ENCODE data around the gene BBIP1. TPM values are rescaled to one million over a fixed set of nuclear protein-coding genes. Genes with fewer than 3 reads are reported as not detected.
A peak's percentile ranks its signal among the peaks of the same experiment; 100 is the strongest.

BBIP1 gene
- total RNA-seq, 1 experiment from 2014 or later: 32.9 TPM

GRCh38 chr10:110871298-110872084, 47.5 kb downstream of the BBIP1 start, which contains the start of gene PDCD4:
TSS of gene PDCD4 (plus strand) at chr10:110871928. CDS start at chr10:110876028, 4,100 bp downstream.
- Histone ChIP-seq H3K9me3 (ENCODE audit: low read depth, low read length, poor library complexity, severe bottlenecking) (no peaks in the 10 kb centered on the region), H3K27me3 (replicated peaks; ENCODE audit: insufficient read depth, low read depth, low read length, poor library complexity) (no peaks in the 10 kb centered on the region), H3K4me3 (ENCODE audit: low read depth, low read length, poor library complexity, severe bottlenecking) (peak within 1 kb of the TSS; percentile 87), H3K4me1 (ENCODE audit: insufficient read depth, low read length, poor library complexity, severe bottlenecking) (peaks cover 3% of the 10 kb centered on the region), H3K27ac (ENCODE audit: low read depth, low read length, poor library complexity, severe bottlenecking) (peak within 1 kb of the TSS; percentile 89), H3K36me3 (ENCODE audit: insufficient read depth, low read length, poor library complexity, severe bottlenecking) (no peaks in the 10 kb centered on the region)
- TF ChIP-seq, protein P1, sequence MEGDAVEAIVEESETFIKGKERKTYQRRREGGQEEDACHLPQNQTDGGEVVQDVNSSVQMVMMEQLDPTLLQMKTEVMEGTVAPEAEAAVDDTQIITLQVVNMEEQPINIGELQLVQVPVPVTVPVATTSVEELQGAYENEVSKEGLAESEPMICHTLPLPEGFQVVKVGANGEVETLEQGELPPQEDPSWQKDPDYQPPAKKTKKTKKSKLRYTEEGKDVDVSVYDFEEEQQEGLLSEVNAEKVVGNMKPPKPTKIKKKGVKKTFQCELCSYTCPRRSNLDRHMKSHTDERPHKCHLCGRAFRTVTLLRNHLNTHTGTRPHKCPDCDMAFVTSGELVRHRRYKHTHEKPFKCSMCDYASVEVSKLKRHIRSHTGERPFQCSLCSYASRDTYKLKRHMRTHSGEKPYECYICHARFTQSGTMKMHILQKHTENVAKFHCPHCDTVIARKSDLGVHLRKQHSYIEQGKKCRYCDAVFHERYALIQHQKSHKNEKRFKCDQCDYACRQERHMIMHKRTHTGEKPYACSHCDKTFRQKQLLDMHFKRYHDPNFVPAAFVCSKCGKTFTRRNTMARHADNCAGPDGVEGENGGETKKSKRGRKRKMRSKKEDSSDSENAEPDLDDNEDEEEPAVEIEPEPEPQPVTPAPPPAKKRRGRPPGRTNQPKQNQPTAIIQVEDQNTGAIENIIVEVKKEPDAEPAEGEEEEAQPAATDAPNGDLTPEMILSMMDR (conservative IDR thresholded peaks at IDR 0.05; ENCODE audit: low read depth, low read length): no peak
- no peak for TF ChIP-seq EZH2 (IDR thresholded peaks at IDR 0.05; ENCODE audit: borderline replicate concordance, low read depth, low read length, poor library complexity, severe bottlenecking)
- intact Hi-C loops (cut with micrococcal nuclease; ENCODE audit: unreplicated experiment): loop anchor here (5.0 kb wide), 2 partner anchors 46 to 564 kb away; partner anchors contain the start of genes BBIP1 and SHOC2
- CTCF ChIA-PET: interaction anchor here (0.6 kb wide), 1 partner anchor 36 kb away, joined by 4 read pairs; no protein-coding TSS in a partner anchor
- peak; percentile 99 for DNase-seq (ENCODE audit: low spot score)
- POLR2A ChIA-PET (ENCODE audit: low non-redundant PET): interaction anchor here (0.6 kb wide), 2 partner anchors 46 to 1326 kb away, joined by 4 to 5 read pairs; no protein-coding TSS in a partner anchor
- BruUV-seq (replicated peaks): TSS peak; percentile 98

- DNase-seq (ENCODE audit: low spot score): no peak
- intact Hi-C loops (cut with micrococcal nuclease; ENCODE audit: unreplicated experiment): loop anchor here (5.0 kb wide), 2 partner anchors 46 to 564 kb away; partner anchors contain the start of genes BBIP1 and SHOC2
- peaks cover 6% of the 10 kb centered on the region for H3K4me1 ChIP-seq (ENCODE audit: insufficient read depth, low read length, poor library complexity, severe bottlenecking)
- BruUV-seq (replicated peaks): no TSS peak
- POLR2A ChIA-PET (ENCODE audit: low non-redundant PET): interaction anchor here (0.6 kb wide), 1 partner anchor 46 kb away, joined by 4 read pairs; no protein-coding TSS in a partner anchor
- CTCF ChIA-PET: interaction anchor here (0.6 kb wide), 1 partner anchor 36 kb away, joined by 4 read pairs; no protein-coding TSS in a partner anchor
- H3K27ac ChIP-seq (ENCODE audit: low read depth, low read length, poor library complexity, severe bottlenecking): peak overlapping the region; percentile 57
- TF ChIP-seq EZH2 (IDR thresholded peaks at IDR 0.05; ENCODE audit: borderline replicate concordance, low read depth, low read length, poor library complexity, severe bottlenecking): no peak
- TF ChIP-seq, protein P1 (conservative IDR thresholded peaks at IDR 0.05; ENCODE audit: low read depth, low read length): no peak
- H3K4me3 ChIP-seq (ENCODE audit: low read depth, low read length, poor library complexity, severe bottlenecking): peak overlapping the region; percentile 87
- H3K9me3 ChIP-seq (ENCODE audit: low read depth, low read length, poor library complexity, severe bottlenecking): no peaks in the 10 kb centered on the region
- H3K27me3 ChIP-seq (replicated peaks; ENCODE audit: insufficient read depth, low read depth, low read length, poor library complexity): no peaks in the 10 kb centered on the region
- H3K36me3 ChIP-seq (ENCODE audit: insufficient read depth, low read length, poor library complexity, severe bottlenecking): no peaks in the 10 kb centered on the region
These were observed 48.1 kb downstream of the BBIP1 start for GRCh38 chr10:110870823-110871297.

DNA sequence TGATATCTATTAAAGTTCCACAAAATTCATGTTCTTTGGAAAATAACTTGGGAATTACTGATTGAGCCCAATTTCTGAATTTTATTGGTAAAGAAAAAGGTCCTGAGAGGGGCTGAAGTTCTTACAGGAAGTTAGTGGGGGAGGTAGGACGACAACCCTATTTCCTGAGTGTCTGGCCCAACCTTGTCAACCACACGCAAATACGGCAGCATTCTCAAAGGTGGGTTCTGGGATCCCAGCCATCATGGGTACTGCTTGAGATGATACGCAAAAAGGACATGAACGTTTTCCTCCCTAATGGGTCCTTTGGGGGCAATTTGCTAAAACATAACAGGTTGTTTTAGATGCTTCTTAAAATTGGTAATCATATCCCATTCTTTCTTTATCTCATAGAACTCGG, 50.0 kb downstream of the BBIP1 start:
- Histone ChIP-seq H3K36me3 (ENCODE audit: insufficient read depth, low read length, poor library complexity, severe bottlenecking) (no peaks in the 10 kb centered on the region), H3K27ac (ENCODE audit: low read depth, low read length, poor library complexity, severe bottlenecking) (no peak overlapping the region), H3K4me3 (ENCODE audit: low read depth, low read length, poor library complexity, severe bottlenecking) (no peak overlapping the region), H3K27me3 (replicated peaks; ENCODE audit: insufficient read depth, low read depth, low read length, poor library complexity) (no peaks in the 10 kb centered on the region), H3K4me1 (ENCODE audit: insufficient read depth, low read length, poor library complexity, severe bottlenecking) (peaks cover 18% of the 10 kb centered on the region), H3K9me3 (ENCODE audit: low read depth, low read length, poor library complexity, severe bottlenecking) (no peaks in the 10 kb centered on the region)
- intact Hi-C loops (cut with micrococcal nuclease; ENCODE audit: unreplicated experiment): no loop called here
- no TSS peak for BruUV-seq (replicated peaks)
- ChIA-PET POLR2A (ENCODE audit: low non-redundant PET) (no interaction called here), CTCF (no interaction called here)
- TF ChIP-seq, protein P1 (conservative IDR thresholded peaks at IDR 0.05; ENCODE audit: low read depth, low read length): no peak
- no peak for TF ChIP-seq EZH2 (IDR thresholded peaks at IDR 0.05; ENCODE audit: borderline replicate concordance, low read depth, low read length, poor library complexity, severe bottlenecking)
- DNase-seq (ENCODE audit: low spot score): no peak

Measured in A673 (cell line).